GM06990 (cell line): ENCODE results near the gene CYP4F2.
"Not testable (repeated sequence)": the region's sequence is repeated elsewhere in the genome, so short reads cannot be mapped to it uniquely, and the experiment has no call there.

Experiments
- DNase-seq: peaks from one replicate; pipeline ENCODE4 v3.0.0-alpha.2; 2011; ENCODE audit not compliant: insufficient read length; ENCODE audit errors: extremely low read depth
- H3K27me3 ChIP-seq: replicated peaks from 2 replicates; pipeline ENCODE4 v1.6.0; 2011; ENCODE audit warnings: low read length; ENCODE audit not compliant: control insufficient read depth, insufficient read depth
- H3K36me3 ChIP-seq: 2 replicates; pipeline ENCODE4 v1.5.1; 2011; ENCODE audit warnings: low read length; ENCODE audit not compliant: control insufficient read depth, insufficient read depth
- H3K4me3 ChIP-seq: replicated peaks from 2 replicates; pipeline ENCODE4 v1.5.1; 2011; ENCODE audit warnings: low read depth, mild to moderate bottlenecking, control low read depth, low read length
- TF ChIP-seq, protein P1 (sequence below): IDR thresholded peaks from 2 replicates; pipeline ENCODE4 v1.5.1; 2011; ENCODE audit warnings: low read length, control low read depth, mild to moderate bottlenecking, inconsistent platforms; ENCODE audit not compliant: insufficient read depth, poor library complexity, severe bottlenecking

CYP4F2 gene

DNA sequence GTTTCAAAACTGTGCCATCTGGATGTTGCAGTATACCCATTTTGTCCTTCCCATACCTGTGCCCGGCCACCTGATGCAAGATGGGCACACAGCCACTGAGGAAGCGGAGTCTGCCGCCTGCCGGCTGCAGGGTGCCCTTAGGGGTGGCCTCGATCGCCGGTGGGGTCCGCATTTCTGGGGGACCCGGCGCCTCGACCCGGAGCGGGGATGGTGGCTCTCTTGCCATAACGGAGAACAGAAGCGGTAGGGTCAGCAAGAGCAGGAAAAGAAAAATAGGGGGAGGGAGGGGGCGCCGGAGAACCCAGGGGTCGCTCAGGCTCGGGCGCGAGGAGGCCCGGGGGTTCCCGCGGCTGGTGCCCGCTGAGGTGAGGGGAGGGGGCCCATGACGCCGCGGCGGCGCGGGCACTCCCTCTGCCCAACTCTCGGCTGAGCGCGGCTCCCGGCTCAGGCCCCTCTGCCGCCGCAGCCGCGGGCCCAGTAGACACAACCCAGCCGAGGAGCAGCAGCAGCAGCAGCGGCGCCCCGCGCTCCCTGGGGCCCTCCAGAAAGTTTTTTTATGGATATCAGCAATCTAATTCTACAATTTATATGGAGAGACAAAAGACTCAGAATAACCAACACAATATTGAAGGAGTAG, 13.8 kb upstream of the CYP4F2 start:
- Histone ChIP-seq H3K27me3 (no peaks in the 10 kb centered on the region), H3K4me3 (no peak overlapping the region), H3K36me3 (no peaks in the 10 kb centered on the region)
- TF ChIP-seq, protein P1, sequence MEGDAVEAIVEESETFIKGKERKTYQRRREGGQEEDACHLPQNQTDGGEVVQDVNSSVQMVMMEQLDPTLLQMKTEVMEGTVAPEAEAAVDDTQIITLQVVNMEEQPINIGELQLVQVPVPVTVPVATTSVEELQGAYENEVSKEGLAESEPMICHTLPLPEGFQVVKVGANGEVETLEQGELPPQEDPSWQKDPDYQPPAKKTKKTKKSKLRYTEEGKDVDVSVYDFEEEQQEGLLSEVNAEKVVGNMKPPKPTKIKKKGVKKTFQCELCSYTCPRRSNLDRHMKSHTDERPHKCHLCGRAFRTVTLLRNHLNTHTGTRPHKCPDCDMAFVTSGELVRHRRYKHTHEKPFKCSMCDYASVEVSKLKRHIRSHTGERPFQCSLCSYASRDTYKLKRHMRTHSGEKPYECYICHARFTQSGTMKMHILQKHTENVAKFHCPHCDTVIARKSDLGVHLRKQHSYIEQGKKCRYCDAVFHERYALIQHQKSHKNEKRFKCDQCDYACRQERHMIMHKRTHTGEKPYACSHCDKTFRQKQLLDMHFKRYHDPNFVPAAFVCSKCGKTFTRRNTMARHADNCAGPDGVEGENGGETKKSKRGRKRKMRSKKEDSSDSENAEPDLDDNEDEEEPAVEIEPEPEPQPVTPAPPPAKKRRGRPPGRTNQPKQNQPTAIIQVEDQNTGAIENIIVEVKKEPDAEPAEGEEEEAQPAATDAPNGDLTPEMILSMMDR: no peak
- DNase-seq: no peak

DNA sequence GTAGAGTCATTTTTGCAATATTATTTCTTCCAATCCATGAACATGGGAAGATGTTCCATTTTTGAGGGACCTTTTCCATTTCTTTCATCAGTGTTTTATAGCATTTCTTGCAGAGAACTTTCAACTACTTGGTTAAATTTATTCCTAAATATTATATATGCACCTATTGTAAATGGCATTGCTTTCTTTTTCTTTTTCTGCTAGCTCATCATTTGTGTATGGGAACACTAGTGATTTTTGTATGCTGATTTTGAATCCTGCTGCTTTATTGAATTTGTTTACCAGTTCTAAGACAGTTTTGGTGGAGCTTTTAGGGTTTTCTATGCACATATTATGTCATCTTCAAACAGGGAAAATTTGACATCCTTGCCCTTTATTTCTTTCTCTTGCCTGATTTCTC, 7.2 kb upstream of the CYP4F2 start:
- DNase-seq: no peak
- no peak overlapping the region for H3K4me3 ChIP-seq
- TF ChIP-seq, protein P1: no peak
- no peaks in the 10 kb centered on the region for H3K36me3 ChIP-seq
- H3K27me3 ChIP-seq: no peaks in the 10 kb centered on the region

- not testable (repeated sequence) for H3K36me3 ChIP-seq, DNase-seq, H3K4me3 ChIP-seq, H3K27me3 ChIP-seq
These were observed 5.0 kb upstream of the CYP4F2 start for GRCh38 chr19:15902898-15903297.

- TF ChIP-seq, protein P1: no peak
- Histone ChIP-seq H3K4me3 (no peak overlapping the region), H3K36me3 (no peaks in the 10 kb centered on the region), H3K27me3 (no peaks in the 10 kb centered on the region)
- DNase-seq: no peak
These were observed 4.4 kb upstream of the CYP4F2 start for GRCh38 chr19:15902254-15902653.

GRCh38 chr19:15900504-15900903, 2.6 kb upstream of the CYP4F2 start:
- H3K4me3 ChIP-seq: no peak overlapping the region
- DNase-seq: no peak
- H3K36me3 ChIP-seq: no peaks in the 10 kb centered on the region
- TF ChIP-seq, protein P1: no peak
- H3K27me3 ChIP-seq: no peaks in the 10 kb centered on the region

- H3K36me3 ChIP-seq, DNase-seq, H3K27me3 ChIP-seq, H3K4me3 ChIP-seq: not testable (repeated sequence)
These were observed 2.2 kb upstream of the CYP4F2 start for GRCh38 chr19:15900032-15900431.

DNA sequence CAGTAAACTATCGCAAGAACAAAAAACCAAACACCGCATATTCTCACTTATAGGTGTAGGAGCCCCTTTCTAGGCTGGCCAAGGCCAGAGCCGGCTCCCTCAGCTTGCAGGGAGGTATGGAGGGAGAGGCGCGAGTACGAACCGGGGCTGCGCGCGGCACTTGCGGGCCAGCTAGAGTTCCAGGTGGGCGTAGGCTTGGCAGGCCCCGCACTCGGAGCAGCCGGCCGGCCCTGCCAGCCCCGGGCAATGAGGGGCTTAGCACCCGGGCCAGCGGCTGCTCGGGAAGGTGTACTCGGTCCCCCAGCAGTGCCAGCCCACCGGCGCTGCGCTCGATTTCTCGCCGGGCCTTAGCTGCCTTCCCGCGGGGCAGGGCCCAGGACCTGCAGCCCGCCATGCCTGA, 1.7 kb upstream of the CYP4F2 start:
- not testable (repeated sequence) for H3K27me3 ChIP-seq, DNase-seq, H3K4me3 ChIP-seq, H3K36me3 ChIP-seq
